Parathyroid adenoma (tissue), 2 donors: Measurements from ENCODE around the gene ANP32D.
"Not testable (repeated sequence)": the region's sequence is repeated elsewhere in the genome, so short reads cannot be mapped to it uniquely, and the experiment has no call there.

Experiments used
- H2AFZ ChIP-seq: fragments of 300-600 bp; sonication (generic); one replicate; pipeline ENCODE4 v1.7.0; 2017; ENCODE audit warnings: antibody characterized with exemption, mild to moderate bottlenecking
- H3K27ac ChIP-seq: fragments of 300-600 bp; sonication (generic); one replicate; pipeline ENCODE4 v1.7.0; 2017
- H3K27me3 ChIP-seq: fragments of 300-600 bp; sonication (generic); one replicate; pipeline ENCODE4 v1.7.0; 2017; ENCODE audit warnings: low read length; ENCODE audit not compliant: control insufficient read depth, insufficient read depth
- H3K36me3 ChIP-seq: fragments of 300-600 bp; sonication (generic); one replicate; pipeline ENCODE4 v1.7.0; 2017; ENCODE audit warnings: low read length; ENCODE audit not compliant: control insufficient read depth, insufficient read depth
- H3K4me1 ChIP-seq: fragments of 300-600 bp; sonication (generic); one replicate; pipeline ENCODE4 v1.7.0; 2017; ENCODE audit warnings: control low read depth
- H3K4me2 ChIP-seq: fragments of 300-600 bp; sonication (generic); one replicate; pipeline ENCODE4 v1.7.0; 2017; ENCODE audit warnings: low read length
- H3K4me3 ChIP-seq: fragments of 300-600 bp; sonication (generic); one replicate; pipeline ENCODE4 v1.7.0; 2017; ENCODE audit warnings: low read depth, low read length
- H3K79me2 ChIP-seq: fragments of 300-600 bp; sonication (generic); one replicate; pipeline ENCODE4 v1.7.0; 2017; ENCODE audit warnings: control low read depth
- H3K9ac ChIP-seq: fragments of 300-600 bp; sonication (generic); one replicate; pipeline ENCODE4 v1.7.0; 2017; ENCODE audit warnings: mild to moderate bottlenecking
- H3K9me3 ChIP-seq: fragments of 300-600 bp; sonication (generic); one replicate; pipeline ENCODE4 v1.7.0; 2017; ENCODE audit warnings: low read length; ENCODE audit not compliant: control insufficient read depth
- CTCF ChIP-seq: fragments of 300-600 bp; sonication (generic); IDR thresholded peaks from one replicate; pipeline ENCODE4 v1.7.0; 2017; ENCODE audit warnings: antibody characterized with exemption, mild to moderate bottlenecking
- donor health status: primary hyperparathyroidism.

ANP32D gene

GRCh38 chr12:48472259-48472658 lies at the start of gene ANP32D:
Gene ANP32D, plus strand, starts transcription at chr12:48472559. Its CDS starts 106 bp downstream, at chr12:48472665.
- Histone ChIP-seq H3K27me3 (no peaks in the 10 kb centered on the region), H3K9ac (no peak within 1 kb of the TSS), H3K9me3 (no peaks in the 10 kb centered on the region), H3K4me3 (no peak within 1 kb of the TSS), H2AFZ (no peak within 1 kb of the TSS), H3K27ac (no peak within 1 kb of the TSS), H3K4me1 (no peaks in the 10 kb centered on the region), H3K36me3 (no peaks in the 10 kb centered on the region), H3K4me2 (no peak within 1 kb of the TSS), H3K79me2 (no peaks in the 10 kb centered on the region)
- TF ChIP-seq CTCF = no peak

- no peaks in the 10 kb centered on the region for H3K9me3 ChIP-seq
- no peak overlapping the region for H3K9ac ChIP-seq
- no peaks in the 10 kb centered on the region for H3K79me2 ChIP-seq
- H3K4me2 ChIP-seq = no peak overlapping the region
- no peaks in the 10 kb centered on the region for H3K36me3 ChIP-seq
- no peaks in the 10 kb centered on the region for H3K4me1 ChIP-seq
- H3K4me3 ChIP-seq = no peak overlapping the region
- no peak for TF ChIP-seq CTCF
- H2AFZ ChIP-seq = no peak overlapping the region
- no peaks in the 10 kb centered on the region for H3K27me3 ChIP-seq
- no peak overlapping the region for H3K27ac ChIP-seq
Measured at GRCh38 chr12:48423171-48423570, 49.2 kb upstream of the ANP32D start.

GRCh38 chr12:48424644-48425043 lies 47.7 kb upstream of the ANP32D start:
- no peaks in the 10 kb centered on the region for H3K9me3 ChIP-seq
- no peak overlapping the region for H3K27ac ChIP-seq
- H3K9ac ChIP-seq = no peak overlapping the region
- H3K27me3 ChIP-seq = no peaks in the 10 kb centered on the region
- H3K4me3 ChIP-seq = no peak overlapping the region
- no peak overlapping the region for H3K4me2 ChIP-seq
- H2AFZ ChIP-seq = no peak overlapping the region
- no peak for TF ChIP-seq CTCF
- H3K79me2 ChIP-seq = no peaks in the 10 kb centered on the region
- no peaks in the 10 kb centered on the region for H3K36me3 ChIP-seq
- H3K4me1 ChIP-seq = no peaks in the 10 kb centered on the region

GRCh38 chr12:48434016-48434415 lies 38.3 kb upstream of the ANP32D start:
- H3K27me3 ChIP-seq = not testable (repeated sequence)

GRCh38 chr12:48441069-48441468 lies 31.3 kb upstream of the ANP32D start:
- H3K27me3 ChIP-seq = no peaks in the 10 kb centered on the region
- H3K36me3 ChIP-seq = no peaks in the 10 kb centered on the region
- peaks cover 3% of the 10 kb centered on the region for H3K4me1 ChIP-seq
- no peak overlapping the region for H3K4me2 ChIP-seq
- H3K4me3 ChIP-seq = no peak overlapping the region
- no peaks in the 10 kb centered on the region for H3K9me3 ChIP-seq
- H3K79me2 ChIP-seq = no peaks in the 10 kb centered on the region
- H3K9ac ChIP-seq = no peak overlapping the region
- no peak for TF ChIP-seq CTCF
- no peak overlapping the region for H3K27ac ChIP-seq
- H2AFZ ChIP-seq = peak overlapping the region; percentile 45

More at GRCh38 chr12:48434016-48434415, 38.3 kb upstream of the ANP32D start:
- H3K4me1 ChIP-seq, H2AFZ ChIP-seq, H3K27ac ChIP-seq, H3K9ac ChIP-seq, H3K9me3 ChIP-seq, H3K36me3 ChIP-seq, H3K4me3 ChIP-seq, H3K79me2 ChIP-seq, H3K4me2 ChIP-seq: not testable (repeated sequence)
